IMR-90 (cell line): ENCODE data around the gene TOGARAM2. TPM values are rescaled to one million over a fixed set of nuclear protein-coding genes. Genes with fewer than 3 reads are reported as not detected.

Experiments used
- ATAC-seq: fragments of 200-7000 bp; cut with Tn5 transposase; 2 replicates; pipeline ENCODE4 v1.9.1; 2020; ENCODE audit warnings: low read depth, mild to moderate bottlenecking, moderate library complexity
- BruUV-seq: library from RNA; stranded (reverse); fragments of 400-500 nt; replicated peaks from 2 replicates; lab custom pipeline; 2021; lab: Mats Ljungman, UMichigan
- CTCF ChIA-PET: fragments of 300-600 bp; formaldehyde crosslinking; extraction: SDS; loops from one replicate; lab custom pipeline; 2021; ENCODE audit warnings: antibody characterized with exemption; lab: Yijun Ruan, JAX
- POLR2A ChIA-PET: fragments of 300-600 bp; sonication (Branson Sonifier 250); formaldehyde crosslinking; loops from one replicate; lab custom pipeline; 2022; ENCODE audit warnings: antibody characterized with exemption; ENCODE audit not compliant: unreplicated experiment; lab: Charles Lee
- DNase-seq: peaks from one replicate; pipeline ENCODE4 v3.0.0; 2013
- H2AFZ ChIP-seq: replicated peaks from 2 replicates; pipeline ENCODE3; 2013; ENCODE audit warnings: low read length, mild to moderate bottlenecking; ENCODE audit not compliant: poor library complexity
- H2AK5ac ChIP-seq: 2 replicates; pipeline ENCODE4 v1.6.1; 2013; ENCODE audit warnings: low read depth, low read length, inconsistent platforms
- H2AK9ac ChIP-seq: replicated peaks from 2 replicates; pipeline ENCODE3; 2013; ENCODE audit warnings: mild to moderate bottlenecking, low read depth, low read length, moderate library complexity; ENCODE audit not compliant: poor library complexity
- H2BK120ac ChIP-seq: 2 replicates; pipeline ENCODE4 v1.6.1; 2013; ENCODE audit warnings: low read depth, low read length, inconsistent platforms
- H2BK15ac ChIP-seq: 3 replicates; pipeline ENCODE4 v1.6.1; 2013; ENCODE audit warnings: low read depth, low read length, inconsistent platforms
- H2BK20ac ChIP-seq: 2 replicates; pipeline ENCODE4 v1.6.1; 2013; ENCODE audit warnings: low read depth, mild to moderate bottlenecking, inconsistent platforms, low read length, moderate library complexity
- H2BK5ac ChIP-seq: 2 replicates; pipeline ENCODE4 v1.6.1; 2013; ENCODE audit warnings: mild to moderate bottlenecking, low read depth, low read length, inconsistent platforms; ENCODE audit not compliant: poor library complexity, severe bottlenecking
- H3K14ac ChIP-seq: replicated peaks from 2 replicates; pipeline ENCODE4 v1.6.1; 2013; ENCODE audit warnings: low read depth, low read length, inconsistent platforms
- H3K18ac ChIP-seq: 2 replicates; pipeline ENCODE4 v1.6.1; 2013; ENCODE audit warnings: low read depth, low read length, control low read depth
- H3K23ac ChIP-seq: 2 replicates; pipeline ENCODE4 v1.6.1; 2013; ENCODE audit warnings: low read depth, low read length, inconsistent platforms
- H3K27ac ChIP-seq: 2 replicates; pipeline ENCODE4 v1.5.1; 2013; ENCODE audit warnings: mild to moderate bottlenecking, control low read depth, low read length; ENCODE audit not compliant: insufficient read depth
- H3K27me3 ChIP-seq: 2 replicates; pipeline ENCODE4 v1.6.1; 2013; ENCODE audit warnings: low read length; ENCODE audit not compliant: control insufficient read depth, insufficient read depth
- H3K36me3 ChIP-seq: 2 replicates; pipeline ENCODE4 v1.6.1; 2013; ENCODE audit warnings: low read length, mixed read lengths; ENCODE audit not compliant: control insufficient read depth, insufficient read depth
- H3K4ac ChIP-seq: 2 replicates; pipeline ENCODE4 v1.6.1; 2013; ENCODE audit warnings: low read depth, low read length, inconsistent platforms
- H3K4me1 ChIP-seq: 2 replicates; pipeline ENCODE4 v1.6.1; 2013; ENCODE audit warnings: low read length, mixed read lengths; ENCODE audit not compliant: control insufficient read depth, insufficient read depth
- H3K4me2 ChIP-seq: 2 replicates; pipeline ENCODE4 v1.6.1; 2013; ENCODE audit warnings: low read depth, mild to moderate bottlenecking, control low read depth, low read length, moderate library complexity
- H3K4me3 ChIP-seq: 2 replicates; pipeline ENCODE4 v1.5.1; 2013; ENCODE audit warnings: low read depth, mild to moderate bottlenecking, control low read depth, low read length, moderate library complexity; ENCODE audit not compliant: insufficient read depth
- H3K56ac ChIP-seq: 2 replicates; pipeline ENCODE4 v1.6.1; 2013; ENCODE audit warnings: low read length, inconsistent platforms; ENCODE audit not compliant: insufficient read depth; ENCODE audit errors: extremely low read depth
- H3K79me1 ChIP-seq, 2 experiments: 2 replicates each; pipeline ENCODE4 v1.6.1; 2013; ENCODE audit warnings: low read length in 2 of 2, inconsistent platforms in 1 of 2, low read depth in 1 of 2
- H3K9ac ChIP-seq: 2 replicates; pipeline ENCODE4 v1.6.1; 2013; ENCODE audit warnings: low read depth, low read length, control low read depth
- H3K9me1 ChIP-seq: 2 replicates; pipeline ENCODE4 v1.6.1; 2013; ENCODE audit warnings: low read length, inconsistent platforms; ENCODE audit not compliant: insufficient read depth
- H3K9me3 ChIP-seq: 2 replicates; pipeline ENCODE4 v1.6.1; 2013; ENCODE audit warnings: low read length; ENCODE audit not compliant: control insufficient read depth, insufficient read depth
- H4K20me1 ChIP-seq: 2 replicates; pipeline ENCODE4 v1.6.1; 2013; ENCODE audit warnings: low read length, inconsistent platforms; ENCODE audit not compliant: insufficient read depth
- H4K5ac ChIP-seq: 2 replicates; pipeline ENCODE4 v1.6.1; 2013; ENCODE audit warnings: mild to moderate bottlenecking, low read depth, low read length, control low read depth
- H4K8ac ChIP-seq, 2 experiments: 2 replicates each; pipeline ENCODE4 v1.6.1; 2013; ENCODE audit warnings: low read depth in 2 of 2, low read length in 2 of 2, control low read depth in 1 of 2, inconsistent platforms in 1 of 2
- H4K91ac ChIP-seq: 2 replicates; pipeline ENCODE4 v1.6.1; 2013; ENCODE audit warnings: low read depth, low read length, inconsistent platforms; ENCODE audit not compliant: insufficient read depth
- CEBPB ChIP-seq: IDR thresholded peaks from 2 replicates; pipeline ENCODE4 v1.6.1; 2012; ENCODE audit warnings: low read depth, low read length, improper control_type of control experiment
- CHD1 ChIP-seq: IDR thresholded peaks from 2 replicates; pipeline ENCODE4 v1.6.1; 2012; ENCODE audit warnings: low read depth, low read length, improper control_type of control experiment
- CTCF ChIP-seq: conservative IDR thresholded peaks from 2 replicates; pipeline ENCODE4 v1.5.1; 2012; ENCODE audit warnings: mild to moderate bottlenecking, low read depth, low read length, improper control_type of control experiment
- MAFK ChIP-seq: IDR thresholded peaks from 2 replicates; pipeline ENCODE4 v1.6.1; 2012; ENCODE audit warnings: low read depth, low read length, improper control_type of control experiment
- MAZ ChIP-seq: IDR thresholded peaks from 2 replicates; pipeline ENCODE4 v1.6.1; 2012; ENCODE audit warnings: low read depth, mild to moderate bottlenecking, low read length, improper control_type of control experiment, moderate library complexity, borderline replicate concordance
- MXI1 ChIP-seq: IDR thresholded peaks from 2 replicates; pipeline ENCODE4 v1.6.1; 2012; ENCODE audit warnings: low read depth, mild to moderate bottlenecking, low read length, moderate library complexity, borderline replicate concordance
- NFE2L2 ChIP-seq: fragments of 150-350 bp; IDR thresholded peaks from 2 replicates; pipeline ENCODE4 v1.6.1; 2016; ENCODE audit warnings: low read depth, mild to moderate bottlenecking, low read length
- POLR2A ChIP-seq: IDR thresholded peaks from 2 replicates; pipeline ENCODE4 v1.6.1; 2012; ENCODE audit warnings: mild to moderate bottlenecking, low read depth, low read length
- RAD21 ChIP-seq: IDR thresholded peaks from 2 replicates; pipeline ENCODE4 v1.6.1; 2012; ENCODE audit warnings: low read length, improper control_type of control experiment
- RCOR1 ChIP-seq: IDR thresholded peaks from 2 replicates; pipeline ENCODE4 v1.6.1; 2012; ENCODE audit warnings: mild to moderate bottlenecking, low read length, improper control_type of control experiment; ENCODE audit not compliant: insufficient replicate concordance
- RFX5 ChIP-seq: IDR thresholded peaks from 2 replicates; pipeline ENCODE4 v1.8.0; 2012; ENCODE audit warnings: low read depth, mild to moderate bottlenecking, low read length, moderate library complexity
- SMC3 ChIP-seq: fragments of 150-350 bp; IDR thresholded peaks from 2 replicates; pipeline ENCODE4 v1.6.1; 2016; ENCODE audit warnings: low read depth, mild to moderate bottlenecking, antibody characterized with exemption, low read length, moderate library complexity
- USF2 ChIP-seq: fragments of 150-350 bp; IDR thresholded peaks from 2 replicates; pipeline ENCODE4 v1.6.1; 2017; ENCODE audit warnings: mild to moderate bottlenecking, antibody characterized with exemption, low read length, low read depth
- WGBS, 2 experiments: methylation state at CpG; one replicate each; pipeline versions ENCODE4 v1.1.5 to v1.1.7; 2013; ENCODE audit warnings: missing lambda C conversion rate in 2 of 2; ENCODE audit not compliant: insufficient read length in 1 of 2; ENCODE audit errors: extremely low coverage in 2 of 2; 5-methylcytosine and 5-hydroxymethylcytosine counted together
- dilution Hi-C: fragments of 300-500 bp; cut with HindIII; formaldehyde crosslinking; loops from one replicate; pipeline ENCODE4 v1.14.3; 2018; ENCODE audit warnings: low sequenced_read_pairs; ENCODE audit not compliant: unreplicated experiment
- in situ Hi-C: fragments of 300-500 bp; cut with MboI; formaldehyde crosslinking; loops from 3 replicates; pipeline ENCODE4 v1.14.3; 2019; ENCODE audit warnings: low sequenced_read_pairs, inconsistent platforms, mixed read lengths
- intact Hi-C: fragments of 100-400 bp; cut with micrococcal nuclease; formaldehyde crosslinking; loops from 2 replicates; pipeline ENCODE4 v1.10.0; 2022
- polyA plus RNA-seq, 3 experiments: library from polyadenylated mRNA; depleted of rRNA; stranded (reverse); fragments of >200 nt; gene quantifications; 2 replicates each; pipeline ENCODE4 v1.2.3, GENCODE V29; 2012; ENCODE audit warnings: low replicate concordance in 1 of 3
- total RNA-seq: library from RNA; depleted of rRNA; stranded (reverse); fragments of >200 nt; gene quantifications from 2 replicates; pipeline ENCODE4 v1.2.3, GENCODE V29; 2012

The TOGARAM2 gene
- total and polyA plus RNA-seq, 2 of the 4 experiments (the other 2 are of a cell fraction), result under 0.01 to 0.38 TPM

GRCh38 chr2:29046321-29046720, 65.2 kb downstream of the TOGARAM2 start:
- ATAC-seq (no peak), DNase-seq (no peak)
- CTCF ChIA-PET, result no interaction called here
- Histone ChIP-seq H2AK9ac (no peak overlapping the region), H3K23ac (no peak overlapping the region), H3K27ac (no peak overlapping the region), H3K4me1 (no peaks in the 10 kb centered on the region), H2BK20ac (no peak overlapping the region), H2AFZ (no peak overlapping the region), H2BK15ac (no peak overlapping the region), H2BK5ac (no peak overlapping the region), H3K9me3 (no peaks in the 10 kb centered on the region), H3K27me3 (peaks cover 14% of the 10 kb centered on the region), H3K79me1 (no peaks in the 10 kb centered on the region), H3K4me3 (no peak overlapping the region), H3K4me2 (no peak overlapping the region), H3K14ac (no peak overlapping the region), H3K9me1 (peaks cover 5% of the 10 kb centered on the region; the same call in 1 of the 2 replicates), H4K20me1 (no peaks in the 10 kb centered on the region), H4K8ac (no peak overlapping the region), H3K9ac (no peak overlapping the region), H2BK120ac (no peak overlapping the region), H3K56ac (no peak overlapping the region), H2AK5ac (no peak overlapping the region), H3K4ac (no peak overlapping the region), H4K5ac (no peak overlapping the region), H3K36me3 (no peaks in the 10 kb centered on the region), H4K91ac (no peak overlapping the region), H3K18ac (no peak overlapping the region)
- TF ChIP-seq CEBPB, result no peak
- TF ChIP-seq RAD21, result no peak
- TF ChIP-seq RFX5, result no peak
- no peak for TF ChIP-seq CTCF
- no peak for TF ChIP-seq NFE2L2
- no peak for TF ChIP-seq CHD1
- no peak for TF ChIP-seq POLR2A
- TF ChIP-seq SMC3, result no peak
- TF ChIP-seq MAZ, result no peak
- TF ChIP-seq MXI1, result no peak
- TF ChIP-seq USF2, result no peak
- TF ChIP-seq MAFK, result no peak
- no peak for TF ChIP-seq RCOR1
- in situ Hi-C loops, result no loop called here
- dilution Hi-C loops, result no loop called here
- intact Hi-C loops, result no loop called here
- WGBS, 2 experiments, result no CpG with 5 or more reads among the region's 2 CpGs
- no TSS peak for BruUV-seq
- POLR2A ChIA-PET, result no interaction called here
